Measurements from ENCODE around the gene ARAP1. TPM values are rescaled to one million over a fixed set of nuclear protein-coding genes. Genes with fewer than 3 reads are reported as not detected.

ARAP1 gene
- total and polyA plus RNA-seq, 8 donors, result 32.2 to 201 (median 69.8) TPM

DNA sequence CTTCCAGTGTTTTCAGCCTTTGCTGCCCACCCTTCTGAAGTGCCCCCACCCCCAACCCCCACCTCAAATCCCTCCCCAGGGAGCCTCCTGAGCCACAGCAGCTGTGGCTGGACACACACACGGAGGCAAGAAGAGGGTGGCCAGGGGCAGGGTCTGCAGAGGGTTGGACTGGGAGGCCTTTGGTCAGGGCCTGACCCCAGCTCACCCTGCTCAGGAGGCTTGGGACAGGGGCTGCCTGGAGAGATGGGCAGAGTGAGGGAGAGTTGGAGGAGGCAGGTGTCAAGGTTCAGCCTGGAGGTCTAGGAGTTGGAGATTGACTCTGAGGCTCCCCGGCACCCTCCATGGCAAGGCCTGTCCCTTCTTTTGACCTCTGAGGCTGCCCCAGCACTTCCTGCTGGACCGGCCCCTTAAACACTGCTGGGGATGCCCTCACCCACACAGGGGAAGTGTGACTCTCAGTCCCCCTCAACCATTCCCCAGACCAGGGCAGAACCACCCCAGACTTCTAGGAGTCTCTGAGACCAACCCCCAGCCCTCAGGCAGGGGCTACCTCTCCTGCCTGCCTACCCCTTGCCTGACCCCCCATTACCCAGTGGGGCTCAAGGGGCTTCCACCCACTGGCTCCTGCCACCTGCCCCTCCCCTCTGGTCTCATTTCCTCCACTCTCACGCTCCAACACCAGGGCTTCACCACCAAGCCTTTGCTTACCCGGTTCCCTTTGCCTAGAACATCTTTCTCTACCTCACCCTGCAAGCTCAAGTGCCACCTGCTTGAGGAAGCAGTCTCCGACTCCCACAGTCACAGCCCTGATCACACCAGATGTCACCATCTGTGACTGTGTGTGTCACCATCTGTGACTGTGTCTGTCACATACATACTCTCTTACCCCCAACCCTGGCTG is 8.6 kb downstream of the ARAP1 start:
- TF ChIP-seq POLR2AphosphoS5 (IDR thresholded peaks at IDR 0.05) (no peak), POLR2A (IDR thresholded peaks at IDR 0.05) (no peak), EP300 (IDR thresholded peaks at IDR 0.05) (no peak)
- TF ChIP-seq, protein P1, sequence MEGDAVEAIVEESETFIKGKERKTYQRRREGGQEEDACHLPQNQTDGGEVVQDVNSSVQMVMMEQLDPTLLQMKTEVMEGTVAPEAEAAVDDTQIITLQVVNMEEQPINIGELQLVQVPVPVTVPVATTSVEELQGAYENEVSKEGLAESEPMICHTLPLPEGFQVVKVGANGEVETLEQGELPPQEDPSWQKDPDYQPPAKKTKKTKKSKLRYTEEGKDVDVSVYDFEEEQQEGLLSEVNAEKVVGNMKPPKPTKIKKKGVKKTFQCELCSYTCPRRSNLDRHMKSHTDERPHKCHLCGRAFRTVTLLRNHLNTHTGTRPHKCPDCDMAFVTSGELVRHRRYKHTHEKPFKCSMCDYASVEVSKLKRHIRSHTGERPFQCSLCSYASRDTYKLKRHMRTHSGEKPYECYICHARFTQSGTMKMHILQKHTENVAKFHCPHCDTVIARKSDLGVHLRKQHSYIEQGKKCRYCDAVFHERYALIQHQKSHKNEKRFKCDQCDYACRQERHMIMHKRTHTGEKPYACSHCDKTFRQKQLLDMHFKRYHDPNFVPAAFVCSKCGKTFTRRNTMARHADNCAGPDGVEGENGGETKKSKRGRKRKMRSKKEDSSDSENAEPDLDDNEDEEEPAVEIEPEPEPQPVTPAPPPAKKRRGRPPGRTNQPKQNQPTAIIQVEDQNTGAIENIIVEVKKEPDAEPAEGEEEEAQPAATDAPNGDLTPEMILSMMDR (IDR thresholded peaks at IDR 0.05), result no peak
- peak in 1 of 2 donors; percentile 51 for DNase-seq
- Histone ChIP-seq H3K27ac (no peak overlapping the region), H3K4me3 (no peak overlapping the region), H3K27me3 (no peaks in the 10 kb centered on the region), H3K9me3 (no peaks in the 10 kb centered on the region), H3K36me3 (no peaks in the 10 kb centered on the region), H3K4me1 (peaks cover 0 to 56% (median 18%) of the 10 kb centered on the region in 4 donors)
- intact Hi-C loops (cut with DNase I; ENCODE audit: low total_unique reads), result no loop called here
- 86 to 96% (median 90%) methylated on average over 5 to 6 of the region's 6 CpGs for WGBS, 5 donors

DNA sequence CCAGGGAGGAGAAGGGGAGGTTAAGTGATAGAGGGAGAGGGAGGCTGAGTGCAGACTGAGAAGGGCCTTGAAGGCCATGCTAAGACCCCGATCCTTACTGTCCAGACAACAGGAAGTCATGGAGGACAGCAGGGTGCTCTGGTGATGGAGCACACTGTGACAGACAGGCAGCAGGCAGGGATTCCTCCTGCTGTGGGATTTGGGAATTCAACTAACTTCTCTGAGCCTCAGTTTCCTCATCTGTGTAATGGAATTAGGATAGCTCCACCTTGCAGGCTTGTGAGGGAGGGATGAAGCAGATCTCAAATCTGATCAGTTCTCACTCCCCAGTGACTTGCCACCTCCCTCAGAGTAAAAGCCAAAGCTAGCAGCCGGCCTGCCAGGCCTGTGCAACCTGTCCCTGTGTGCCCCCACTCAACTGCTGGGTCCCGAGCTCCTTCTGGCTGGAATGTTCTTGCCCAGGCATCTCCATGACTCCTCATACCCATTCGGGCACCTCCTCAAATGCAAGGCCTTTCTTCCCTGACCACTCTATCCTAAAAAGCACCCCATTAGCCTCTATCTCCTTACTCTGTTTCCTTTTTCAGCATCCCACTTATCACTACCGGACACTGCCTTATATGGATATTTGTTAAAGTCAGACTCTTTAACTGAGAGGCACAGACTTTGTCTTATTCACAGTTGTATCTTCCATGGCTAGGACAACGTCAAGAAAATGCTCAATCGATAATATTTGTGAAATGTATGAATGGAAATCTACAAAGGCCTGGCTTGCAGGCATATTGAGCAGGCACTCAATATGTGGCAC is 9.5 kb downstream of the ARAP1 start:
- intact Hi-C loops (cut with DNase I; ENCODE audit: low total_unique reads), result no loop called here
- Histone ChIP-seq H3K4me1 (peaks cover 0 to 63% (median 18%) of the 10 kb centered on the region in 4 donors), H3K36me3 (no peaks in the 10 kb centered on the region), H3K27ac (peak overlapping the region in 1 of 5 donors; percentile 28), H3K9me3 (no peaks in the 10 kb centered on the region), H3K4me3 (no peak overlapping the region), H3K27me3 (no peaks in the 10 kb centered on the region)
- TF ChIP-seq POLR2A (IDR thresholded peaks at IDR 0.05) (no peak), EP300 (IDR thresholded peaks at IDR 0.05) (no peak), POLR2AphosphoS5 (IDR thresholded peaks at IDR 0.05) (no peak)
- TF ChIP-seq, protein P1 (IDR thresholded peaks at IDR 0.05), result no peak
- 84 to 93% (median 91%) methylated on average over 7 of the region's 7 CpGs for WGBS, 5 donors
- no peak for DNase-seq

DNA sequence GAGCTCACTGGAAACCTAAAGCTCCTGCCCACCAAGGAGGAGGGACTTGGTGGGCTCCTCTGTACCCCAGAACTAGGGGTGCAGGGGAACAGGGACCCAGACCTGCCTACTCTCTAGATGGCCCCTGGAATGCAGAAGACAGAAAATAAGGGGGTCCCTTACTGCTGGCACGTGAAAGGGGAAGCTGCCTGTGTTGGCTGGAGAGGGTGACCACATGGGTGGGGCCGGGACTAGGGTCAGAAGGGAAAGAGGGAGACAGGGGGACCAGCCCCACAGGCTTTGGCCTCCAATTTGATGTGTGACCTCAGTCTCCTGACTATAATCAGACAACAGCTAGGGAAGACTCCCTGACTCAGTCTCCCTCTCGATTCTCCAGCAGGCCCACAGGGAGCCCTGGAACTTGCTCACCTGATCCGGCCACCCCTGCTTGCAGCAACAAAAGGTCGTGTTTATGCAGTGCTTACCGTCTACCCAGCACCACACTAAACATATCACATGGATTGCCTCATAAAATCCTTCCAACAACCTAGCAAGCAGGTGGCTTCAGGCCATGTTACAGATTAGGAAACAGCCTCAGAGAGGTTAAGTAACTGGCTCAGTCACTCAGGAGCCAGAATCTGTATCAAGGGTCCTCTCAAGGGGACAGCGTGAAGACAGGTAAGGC is 10.2 kb downstream of the ARAP1 start:
- H3K4me1 ChIP-seq, result peaks cover 0 to 70% (median 18%) of the 10 kb centered on the region in 4 donors
- DNase-seq, result peak in 1 of 2 donors; percentile 23
- no peaks in the 10 kb centered on the region for H3K36me3 ChIP-seq
- 54 to 66% (median 62%) methylated on average over 7 of the region's 7 CpGs for WGBS, 5 donors
- no peaks in the 10 kb centered on the region for H3K27me3 ChIP-seq
- intact Hi-C loops (cut with DNase I; ENCODE audit: low total_unique reads), result no loop called here
- H3K27ac ChIP-seq, result peak overlapping the region in 4 of 5 donors; percentile 15 to 66 (median 45)
- no peaks in the 10 kb centered on the region for H3K9me3 ChIP-seq
- TF ChIP-seq EP300 (IDR thresholded peaks at IDR 0.05) (no peak), POLR2AphosphoS5 (IDR thresholded peaks at IDR 0.05) (no peak), POLR2A (IDR thresholded peaks at IDR 0.05) (no peak)
- TF ChIP-seq, protein P1 (IDR thresholded peaks at IDR 0.05), result no peak
- no peak overlapping the region for H3K4me3 ChIP-seq

DNA sequence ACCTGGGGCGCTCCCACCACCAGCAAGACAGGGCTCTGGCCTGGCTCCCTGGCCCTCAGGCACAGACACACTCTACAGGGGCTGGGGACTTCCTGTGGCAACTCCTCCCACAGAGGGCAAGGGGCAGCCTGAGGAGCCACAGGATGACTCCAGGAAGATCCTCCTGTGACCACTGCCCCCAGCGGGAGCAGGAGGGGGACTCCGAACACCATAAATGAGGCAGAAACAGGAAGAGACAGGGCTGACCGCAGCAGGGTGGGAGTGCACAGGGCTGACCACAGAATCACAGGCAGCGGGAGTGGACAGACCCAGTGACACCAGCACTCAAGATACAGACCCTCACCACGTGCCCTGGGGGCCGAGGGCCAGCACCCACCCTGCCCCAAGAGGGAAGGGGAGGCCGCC is 10.8 kb downstream of the ARAP1 start:
- intact Hi-C loops (cut with DNase I; ENCODE audit: low total_unique reads), result no loop called here
- peak in 1 of 2 donors; percentile 55 for DNase-seq
- no peak for TF ChIP-seq POLR2A (IDR thresholded peaks at IDR 0.05)
- TF ChIP-seq EP300 (IDR thresholded peaks at IDR 0.05), result no peak
- no peak for TF ChIP-seq POLR2AphosphoS5 (IDR thresholded peaks at IDR 0.05)

More for the DNA sequence above, 10.8 kb downstream of the ARAP1 start:
- Histone ChIP-seq H3K27me3 (no peaks in the 10 kb centered on the region), H3K4me3 (no peak overlapping the region), H3K9me3 (no peaks in the 10 kb centered on the region), H3K27ac (peak overlapping the region in 4 of 5 donors; percentile 15 to 66 (median 45)), H3K36me3 (no peaks in the 10 kb centered on the region), H3K4me1 (peaks cover 0 to 75% (median 18%) of the 10 kb centered on the region in 4 donors)
- WGBS, 5 donors, result 58 to 90% (median 80%) methylated on average over 8 of the region's 8 CpGs
